ENCODE results near the gene LNPEP.

LNPEP gene

GRCh38 chr5:96935559-96936430 lies at the start of gene LNPEP:
Gene LNPEP, plus strand, starts transcription at chr5:96936080. Its CDS starts 76 bp downstream, at chr5:96936156.
- peak; percentile 93 for DNase-seq

- DNase-seq = no peak
Observed at GRCh38 chr5:96893342-96893741, 42.5 kb upstream of the LNPEP start.

- DNase-seq = no peak
Observed at GRCh38 chr5:96896276-96896675, 39.6 kb upstream of the LNPEP start.

- DNase-seq = no peak
Observed at GRCh38 chr5:96896806-96897205, 39.1 kb upstream of the LNPEP start.

GRCh38 chr5:96901384-96901783 lies 34.5 kb upstream of the LNPEP start:
- no peak for DNase-seq

GRCh38 chr5:96901841-96902240 lies 34.0 kb upstream of the LNPEP start:
- no peak for DNase-seq

GRCh38 chr5:96902876-96903275 lies 33.0 kb upstream of the LNPEP start:
- DNase-seq = no peak

GRCh38 chr5:96903300-96903699 lies 32.6 kb upstream of the LNPEP start:
- DNase-seq = no peak

GRCh38 chr5:96904054-96904931 lies 31.6 kb upstream of the LNPEP start:
- no peak for DNase-seq

- no peak for DNase-seq
Observed at GRCh38 chr5:96905864-96906263, 30.0 kb upstream of the LNPEP start.

- no peak for DNase-seq
Observed at GRCh38 chr5:96909003-96909402, 26.9 kb upstream of the LNPEP start.

- DNase-seq = no peak
Observed at GRCh38 chr5:96909435-96909834, 26.4 kb upstream of the LNPEP start.

- DNase-seq = no peak
Observed at GRCh38 chr5:96911139-96911538, 24.7 kb upstream of the LNPEP start.

- DNase-seq = no peak
Observed at GRCh38 chr5:96913233-96913632, 22.6 kb upstream of the LNPEP start.

- DNase-seq = no peak
Observed at GRCh38 chr5:96919754-96920197, 16.1 kb upstream of the LNPEP start.

GRCh38 chr5:96920744-96921355 lies 15.0 kb upstream of the LNPEP start:
- no peak for DNase-seq

- DNase-seq = no peak
Observed at GRCh38 chr5:96922499-96923244, 13.2 kb upstream of the LNPEP start.

GRCh38 chr5:96924016-96924443 lies 11.8 kb upstream of the LNPEP start:
- DNase-seq = no peak

GRCh38 chr5:96926276-96926675 lies 9.6 kb upstream of the LNPEP start:
- DNase-seq = no peak

- no peak for DNase-seq
Observed at GRCh38 chr5:96927008-96927407, 8.9 kb upstream of the LNPEP start.

GRCh38 chr5:96928931-96929708 lies 6.8 kb upstream of the LNPEP start:
- DNase-seq = no peak

- no peak for DNase-seq
Observed at GRCh38 chr5:96930058-96930457, 5.8 kb upstream of the LNPEP start.

Measured in activated effector memory CD4-positive, alpha-beta T cell treated with Interleukin-2 at 50 U/mL for 16 hours (primary cell).